ENCODE data around the gene AKT3. TPM values are rescaled to one million over a fixed set of nuclear protein-coding genes. Genes with fewer than 3 reads are reported as not detected.

The AKT3 gene
- polyA plus RNA-seq, 1 experiment: 34.9 TPM

DNA sequence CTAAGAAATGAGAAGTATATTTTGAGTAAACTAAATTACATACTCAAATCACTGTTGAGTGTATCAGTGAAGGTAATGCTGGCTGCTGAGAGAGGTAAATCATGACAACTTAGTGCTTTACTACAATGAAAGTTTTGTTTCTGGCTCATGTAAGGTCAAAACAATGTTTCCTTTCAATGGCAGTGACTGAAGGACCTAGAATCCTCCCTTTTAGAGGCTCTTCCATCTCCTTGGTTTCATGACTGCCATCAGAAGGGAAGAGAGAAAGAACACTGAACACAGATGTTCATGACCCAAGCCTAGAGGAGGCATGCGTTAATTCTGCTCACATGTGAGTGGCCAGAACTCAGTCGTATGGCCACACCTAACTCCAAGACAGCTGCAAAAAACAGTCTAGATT is 130.6 kb downstream of the AKT3 start:
- TF ChIP-seq CTCF (IDR thresholded peaks at IDR 0.05; ENCODE audit: low read depth, low read length): no peak
- H3K27ac ChIP-seq (ENCODE audit: low read depth, low read length): peak overlapping the region; percentile 58
- no peak overlapping the region for H3K4me3 ChIP-seq (ENCODE audit: low read depth, low read length)
- no peaks in the 10 kb centered on the region for H3K27me3 ChIP-seq (ENCODE audit: control insufficient read depth, insufficient read depth, low read length)
- no peaks in the 10 kb centered on the region for H3K9me3 ChIP-seq (ENCODE audit: control insufficient read depth, insufficient read depth, low read length)
- CTCF ChIA-PET: no interaction called here
- DNase-seq (ENCODE audit: low read depth, low spot score): no peak
- POLR2A ChIA-PET: no interaction called here

GRCh38 chr1:243718893-243719292 is 131.2 kb downstream of the AKT3 start:
- no peaks in the 10 kb centered on the region for H3K9me3 ChIP-seq (ENCODE audit: control insufficient read depth, insufficient read depth, low read length)
- no peak for TF ChIP-seq CTCF (IDR thresholded peaks at IDR 0.05; ENCODE audit: low read depth, low read length)
- CTCF ChIA-PET: interaction anchor here (0.6 to 2.1 kb wide), 2 partner anchors 30 to 384 kb away, joined by 4 to 6 read pairs; no protein-coding TSS in a partner anchor
- H3K4me3 ChIP-seq (ENCODE audit: low read depth, low read length): no peak overlapping the region
- POLR2A ChIA-PET: no interaction called here
- H3K27ac ChIP-seq (ENCODE audit: low read depth, low read length): no peak overlapping the region
- no peaks in the 10 kb centered on the region for H3K27me3 ChIP-seq (ENCODE audit: control insufficient read depth, insufficient read depth, low read length)
- DNase-seq (ENCODE audit: low read depth, low spot score): peak; percentile 41

DNA sequence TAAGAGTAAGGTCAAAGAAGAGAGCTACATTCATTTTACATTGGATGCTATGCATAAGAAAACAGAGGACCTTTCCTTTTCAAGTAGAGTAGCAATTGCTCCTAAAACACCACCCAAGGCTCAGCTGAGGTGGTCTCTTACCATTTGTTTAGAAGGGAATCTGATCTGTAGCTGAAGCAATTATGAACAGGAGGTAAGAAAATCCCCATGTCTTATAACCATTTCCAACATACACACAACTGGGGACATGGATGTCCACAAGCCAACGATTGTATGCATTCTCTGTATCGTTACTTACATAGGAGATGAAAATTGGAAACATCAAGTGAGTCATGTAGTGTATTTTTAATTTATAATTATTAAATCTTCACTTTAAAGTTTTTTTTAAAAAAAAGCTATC is 132.0 kb downstream of the AKT3 start:
- Histone ChIP-seq H3K27ac (ENCODE audit: low read depth, low read length) (no peak overlapping the region), H3K9me3 (ENCODE audit: control insufficient read depth, insufficient read depth, low read length) (no peaks in the 10 kb centered on the region), H3K27me3 (ENCODE audit: control insufficient read depth, insufficient read depth, low read length) (no peaks in the 10 kb centered on the region), H3K4me3 (ENCODE audit: low read depth, low read length) (no peak overlapping the region)
- ChIA-PET CTCF (interaction anchor here (0.6 to 2.1 kb wide), 3 partner anchors 30 to 384 kb away, joined by 3 to 6 read pairs (median 4); no protein-coding TSS in a partner anchor), POLR2A (interaction anchor here (0.7 kb wide), 1 partner anchor 14 kb away, joined by 3 read pairs; no protein-coding TSS in a partner anchor)
- no peak for TF ChIP-seq CTCF (IDR thresholded peaks at IDR 0.05; ENCODE audit: low read depth, low read length)
- no peak for DNase-seq (ENCODE audit: low read depth, low spot score)

DNA sequence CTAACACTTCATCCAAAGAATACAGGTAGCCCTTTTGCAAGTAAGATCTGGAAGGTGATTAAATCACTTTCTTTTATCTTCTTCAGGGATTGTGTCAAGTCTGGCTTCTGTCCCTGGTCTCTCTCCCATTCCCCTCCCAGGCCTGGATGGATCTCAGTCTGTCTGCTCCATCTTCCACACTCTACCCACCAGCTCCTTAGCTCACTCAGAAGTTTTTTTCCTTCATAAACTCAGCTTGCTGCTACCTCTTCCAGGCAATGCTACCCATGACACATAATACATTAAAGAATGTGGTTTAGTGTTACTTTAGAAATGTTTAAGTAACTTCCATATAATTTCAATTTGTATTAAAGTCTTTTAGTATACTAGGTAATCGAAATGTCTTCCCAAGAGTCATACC is 133.1 kb downstream of the AKT3 start:
- Histone ChIP-seq H3K9me3 (ENCODE audit: control insufficient read depth, insufficient read depth, low read length) (no peaks in the 10 kb centered on the region), H3K27ac (ENCODE audit: low read depth, low read length) (no peak overlapping the region), H3K27me3 (ENCODE audit: control insufficient read depth, insufficient read depth, low read length) (no peaks in the 10 kb centered on the region), H3K4me3 (ENCODE audit: low read depth, low read length) (no peak overlapping the region)
- DNase-seq (ENCODE audit: low read depth, low spot score): no peak
- no peak for TF ChIP-seq CTCF (IDR thresholded peaks at IDR 0.05; ENCODE audit: low read depth, low read length)
- CTCF ChIA-PET: interaction anchor here (2.1 kb wide), 1 partner anchor 32 kb away, joined by 6 read pairs; no protein-coding TSS in a partner anchor
- POLR2A ChIA-PET: no interaction called here

DNA sequence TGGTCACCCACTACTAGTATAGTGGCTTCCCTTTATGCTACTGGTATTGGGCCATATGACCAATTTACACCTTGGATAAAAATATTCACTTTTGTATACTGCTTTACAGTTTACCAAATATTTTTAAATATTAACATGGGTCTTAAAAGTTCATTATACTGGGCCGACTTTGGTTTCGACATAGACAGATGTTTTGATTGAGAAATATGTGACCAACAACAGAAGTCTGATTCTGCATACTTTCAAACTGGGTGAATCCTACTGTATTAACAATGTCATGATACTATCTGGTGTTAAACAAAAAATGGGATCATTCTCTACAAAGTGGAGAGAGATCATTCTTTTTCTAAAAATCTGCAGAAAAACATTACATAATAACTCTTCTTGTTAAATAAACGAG is 134.8 kb downstream of the AKT3 start:
- POLR2A ChIA-PET: no interaction called here
- no peak for DNase-seq (ENCODE audit: low read depth, low spot score)
- Histone ChIP-seq H3K9me3 (ENCODE audit: control insufficient read depth, insufficient read depth, low read length) (no peaks in the 10 kb centered on the region), H3K27me3 (ENCODE audit: control insufficient read depth, insufficient read depth, low read length) (no peaks in the 10 kb centered on the region), H3K4me3 (ENCODE audit: low read depth, low read length) (no peak overlapping the region), H3K27ac (ENCODE audit: low read depth, low read length) (no peak overlapping the region)
- CTCF ChIA-PET: no interaction called here
- no peak for TF ChIP-seq CTCF (IDR thresholded peaks at IDR 0.05; ENCODE audit: low read depth, low read length)
